Measurements from ENCODE around the gene PTPRK. TPM values are rescaled to one million over a fixed set of nuclear protein-coding genes. Genes with fewer than 3 reads are reported as not detected.
A peak's percentile ranks its signal among the peaks of the same experiment; 100 is the strongest.

The PTPRK gene
- total and polyA plus RNA-seq, 2 of the 13 experiments (the other 11 are each of a cell fraction or from before 2014, with no cell fraction given): 43.6 to 98.3 TPM

- TF ChIP-seq NR2F6 (IDR thresholded peaks at IDR 0.05) (no peak), NR2F6 (CRISPR knock-in tag; IDR thresholded peaks at IDR 0.05) (peak; percentile 43; the same call in 1 of the 2 replicates), NAIF1 (CRISPR knock-in tag; IDR thresholded peaks at IDR 0.05; ENCODE audit: borderline replicate concordance) (no peak), BCL6 (CRISPR knock-in tag; IDR thresholded peaks at IDR 0.05) (peak; percentile 75), THAP11 (CRISPR knock-in tag; IDR thresholded peaks at IDR 0.05) (peak; percentile 42; the same call in 1 of the 2 replicates), TBX2 (CRISPR knock-in tag; IDR thresholded peaks at IDR 0.05; ENCODE audit: borderline replicate concordance) (0 out of 2 replicates have a peak, but pooled peaks have one; percentile 34), HDAC2 (CRISPR knock-in tag; IDR thresholded peaks at IDR 0.05) (peak; percentile 69; the same call in 1 of the 2 replicates), MIER3 (CRISPR knock-in tag; IDR thresholded peaks at IDR 0.05; ENCODE audit: borderline replicate concordance) (peak; percentile 33; the same call in 1 of the 2 replicates), SMARCC2 (IDR thresholded peaks at IDR 0.05) (no peak), SETDB1 (CRISPR knock-in tag; IDR thresholded peaks at IDR 0.05; ENCODE audit: borderline replicate concordance) (no peak), ZSCAN20 (CRISPR knock-in tag; IDR thresholded peaks at IDR 0.05; ENCODE audit: borderline replicate concordance) (0 out of 2 replicates have a peak, but pooled peaks have one; percentile 29), JUND (CRISPR knock-in tag; IDR thresholded peaks at IDR 0.05) (no peak), THRA (CRISPR knock-in tag; IDR thresholded peaks at IDR 0.05; ENCODE audit: borderline replicate concordance) (peak; percentile 26; the same call in 1 of the 2 replicates), CBFB (CRISPR knock-in tag; IDR thresholded peaks at IDR 0.05) (no peak), ZNF264 (CRISPR knock-in tag; IDR thresholded peaks at IDR 0.05) (peak; percentile 37; the same call in 1 of the 2 replicates), ZSCAN21 (CRISPR knock-in tag; IDR thresholded peaks at IDR 0.05; ENCODE audit: borderline replicate concordance) (no peak), HNRNPL (IDR thresholded peaks at IDR 0.05; ENCODE audit: low read depth, low read length) (no peak), HNF4A (CRISPR knock-in tag; IDR thresholded peaks at IDR 0.05) (peak; percentile 60), SSRP1 (CRISPR knock-in tag; IDR thresholded peaks at IDR 0.05) (0 out of 2 replicates have a peak, but pooled peaks have one; percentile 31), GFI1 (CRISPR knock-in tag; IDR thresholded peaks at IDR 0.05; ENCODE audit: borderline replicate concordance) (peak; percentile 37; the same call in 1 of the 2 replicates), ZNF251 (CRISPR knock-in tag; IDR thresholded peaks at IDR 0.05) (no peak), ZNF614 (CRISPR knock-in tag; IDR thresholded peaks at IDR 0.05; ENCODE audit: borderline replicate concordance) (peak; percentile 96), ATF2 (CRISPR knock-in tag; IDR thresholded peaks at IDR 0.05) (0 out of 2 replicates have a peak, but pooled peaks have one; percentile 53)
- TF ChIP-seq, protein P1, sequence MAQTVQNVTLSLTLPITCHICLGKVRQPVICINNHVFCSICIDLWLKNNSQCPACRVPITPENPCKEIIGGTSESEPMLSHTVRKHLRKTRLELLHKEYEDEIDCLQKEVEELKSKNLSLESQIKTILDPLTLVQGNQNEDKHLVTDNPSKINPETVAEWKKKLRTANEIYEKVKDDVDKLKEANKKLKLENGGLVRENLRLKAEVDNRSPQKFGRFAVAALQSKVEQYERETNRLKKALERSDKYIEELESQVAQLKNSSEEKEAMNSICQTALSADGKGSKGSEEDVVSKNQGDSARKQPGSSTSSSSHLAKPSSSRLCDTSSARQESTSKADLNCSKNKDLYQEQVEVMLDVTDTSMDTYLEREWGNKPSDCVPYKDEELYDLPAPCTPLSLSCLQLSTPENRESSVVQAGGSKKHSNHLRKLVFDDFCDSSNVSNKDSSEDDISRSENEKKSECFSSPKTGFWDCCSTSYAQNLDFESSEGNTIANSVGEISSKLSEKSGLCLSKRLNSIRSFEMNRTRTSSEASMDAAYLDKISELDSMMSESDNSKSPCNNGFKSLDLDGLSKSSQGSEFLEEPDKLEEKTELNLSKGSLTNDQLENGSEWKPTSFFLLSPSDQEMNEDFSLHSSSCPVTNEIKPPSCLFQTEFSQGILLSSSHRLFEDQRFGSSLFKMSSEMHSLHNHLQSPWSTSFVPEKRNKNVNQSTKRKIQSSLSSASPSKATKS (CRISPR knock-in tag; IDR thresholded peaks at IDR 0.05): no peak
- TF ChIP-seq, protein P2, sequence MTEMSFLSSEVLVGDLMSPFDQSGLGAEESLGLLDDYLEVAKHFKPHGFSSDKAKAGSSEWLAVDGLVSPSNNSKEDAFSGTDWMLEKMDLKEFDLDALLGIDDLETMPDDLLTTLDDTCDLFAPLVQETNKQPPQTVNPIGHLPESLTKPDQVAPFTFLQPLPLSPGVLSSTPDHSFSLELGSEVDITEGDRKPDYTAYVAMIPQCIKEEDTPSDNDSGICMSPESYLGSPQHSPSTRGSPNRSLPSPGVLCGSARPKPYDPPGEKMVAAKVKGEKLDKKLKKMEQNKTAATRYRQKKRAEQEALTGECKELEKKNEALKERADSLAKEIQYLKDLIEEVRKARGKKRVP (CRISPR knock-in tag; IDR thresholded peaks at IDR 0.05): peak in 1 of 2 experiments; percentile 68; a peak in 2 of 4 replicates
Observed at GRCh38 chr6:128365520-128366160, 154.8 kb downstream of the PTPRK start (continued).

Data from HepG2 (cell line).